ENCODE measurements around the gene TTPAL.

TTPAL gene

GRCh38 chr20:44532981-44533331 is 57.3 kb downstream of the TTPAL start:
- DNase-seq (ENCODE audit: low read depth in 2 of 2, low spot score in 1 of 2) = no peak

GRCh38 chr20:44533928-44534327 is 58.3 kb downstream of the TTPAL start:
- no peak for DNase-seq (ENCODE audit: low read depth in 2 of 2, low spot score in 1 of 2)

GRCh38 chr20:44536175-44536574 is 60.5 kb downstream of the TTPAL start:
- DNase-seq (ENCODE audit: low read depth in 2 of 2, low spot score in 1 of 2) = no peak

GRCh38 chr20:44537993-44538392 is 62.3 kb downstream of the TTPAL start:
- DNase-seq (ENCODE audit: low read depth in 2 of 2, low spot score in 1 of 2) = no peak

GRCh38 chr20:44540834-44541233 is 65.2 kb downstream of the TTPAL start:
- DNase-seq (ENCODE audit: low read depth in 2 of 2, low spot score in 1 of 2) = no peak

- no peak for DNase-seq (ENCODE audit: low read depth in 2 of 2, low spot score in 1 of 2)
Observed at GRCh38 chr20:44541992-44542391, 66.3 kb downstream of the TTPAL start.

GRCh38 chr20:44542890-44543289 is 67.2 kb downstream of the TTPAL start:
- DNase-seq (ENCODE audit: low read depth in 2 of 2, low spot score in 1 of 2) = no peak

- no peak for DNase-seq (ENCODE audit: low read depth in 2 of 2, low spot score in 1 of 2)
Observed at GRCh38 chr20:44543358-44543757, 67.7 kb downstream of the TTPAL start.

All from stimulated activated CD8-positive, alpha-beta memory T cell treated with anti-CD3 and anti-CD28 coated beads, Interleukin-4, amount 100 ng/mL, for 1 hour (primary cell).